ENCODE results near the gene FLT4. TPM values are rescaled to one million over a fixed set of nuclear protein-coding genes. Genes with fewer than 3 reads are reported as not detected.

Gene FLT4
- total RNA-seq, 3 donors from 2014 or later = 1.2 to 1.8 (median 1.6) TPM

DNA sequence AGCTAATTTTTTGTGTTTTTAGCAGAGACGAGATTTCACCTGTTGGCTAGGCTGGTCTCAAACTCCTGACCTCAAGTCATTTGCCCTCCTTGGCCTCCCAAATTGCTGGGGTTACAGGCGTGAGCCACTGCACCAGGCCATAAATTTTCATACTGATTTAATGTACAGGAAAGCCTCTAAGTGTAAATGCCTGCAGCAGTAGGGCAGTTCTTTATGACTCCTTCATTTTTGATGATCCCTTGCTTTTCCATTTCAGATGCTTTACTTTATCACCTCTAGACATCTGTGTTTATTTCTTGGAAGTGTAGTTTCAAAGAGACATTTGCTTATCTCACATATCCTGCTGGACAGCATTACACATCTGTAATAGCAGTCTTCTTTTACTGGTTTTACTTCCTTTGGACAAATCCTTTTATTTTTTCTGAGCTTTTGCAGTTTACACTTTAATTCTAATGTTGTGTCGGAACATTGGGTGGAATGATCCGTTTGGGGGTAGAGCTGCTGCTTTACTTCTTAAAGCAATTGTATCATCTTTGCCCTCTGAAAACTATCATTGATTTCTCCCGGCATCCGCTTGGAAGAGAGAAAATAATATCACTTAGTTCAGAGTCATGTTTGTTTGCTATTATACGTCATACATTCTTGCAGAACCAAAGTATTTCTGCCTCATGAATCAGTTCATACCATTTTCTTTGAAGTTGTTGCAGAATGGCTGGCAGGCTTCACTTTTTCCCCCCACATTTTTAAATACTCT is 94.1 kb downstream of the FLT4 start:
- no peak for ATAC-seq
- H3K27me3 Mint-ChIP-seq (ENCODE audit: low read depth) = no peaks in the 10 kb centered on the region
- no peak overlapping the region for H3K4me3 Mint-ChIP-seq
- no peak for DNase-seq
- H3K4me1 Mint-ChIP-seq (ENCODE audit: low read depth) = peaks cover 14% of the 10 kb centered on the region
- no peaks in the 10 kb centered on the region for H3K9me3 Mint-ChIP-seq
- H3K36me3 Mint-ChIP-seq (ENCODE audit: insufficient read depth) = peaks cover 45% of the 10 kb centered on the region

DNA sequence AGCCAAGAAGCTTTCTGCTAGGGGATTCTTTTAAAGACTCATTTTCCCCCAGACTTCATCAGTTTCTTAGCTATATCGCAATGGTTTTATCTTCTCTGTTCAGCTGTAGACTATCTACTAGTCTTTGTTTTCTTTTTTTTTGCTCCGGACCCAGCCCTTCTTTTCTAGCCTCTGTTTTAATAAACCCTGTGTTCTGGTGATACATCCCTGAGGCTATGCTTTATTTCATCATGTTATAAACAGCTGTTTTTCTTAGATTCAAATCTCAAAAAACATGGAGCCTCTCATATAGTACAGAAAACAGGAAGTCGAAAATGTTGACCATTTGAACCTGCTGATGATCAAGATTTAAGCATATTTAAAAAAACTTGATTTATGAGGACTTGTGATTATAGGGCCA is 95.9 kb downstream of the FLT4 start:
- DNase-seq (no peak), ATAC-seq (no peak)
- Mint-ChIP-seq H3K4me3 (no peak overlapping the region), H3K27me3 (ENCODE audit: low read depth) (no peaks in the 10 kb centered on the region), H3K4me1 (ENCODE audit: low read depth) (peaks cover 10% of the 10 kb centered on the region), H3K36me3 (ENCODE audit: insufficient read depth) (peaks cover 44% of the 10 kb centered on the region), H3K9me3 (no peaks in the 10 kb centered on the region)

Other genes starting within 250 kb of the FLT4 start
- gene CNOT6, start 155.2 kb downstream of the FLT4 start, total RNA-seq = 10 to 100 TPM; 29.5 to 33.0 (median 30.4) TPM
- gene SCGB3A1, start 58.1 kb downstream of the FLT4 start, total RNA-seq = under 1 TPM in 1 of 3 donors, not detected in 2; 0.55 TPM
- gene OR2Y1, start 90.5 kb upstream of the FLT4 start, total RNA-seq = not detected
- 10 to 100 TPM; 76.8 to 89.3 (median 85.0) TPM for gene MGAT1, start 153.2 kb upstream of the FLT4 start, total RNA-seq
- 10 to 100 TPM; 20.6 to 23.0 (median 22.4) TPM for gene ZFP62, start 211.7 kb upstream of the FLT4 start, total RNA-seq
- gene BTNL8, start 249.6 kb upstream of the FLT4 start, total RNA-seq = not detected

All from activated T-cell treated with anti-CD3 and anti-CD28 coated beads, Interleukin-2, amount 50 U/mL, for 4 hours (primary cell).